Measurements from ENCODE around the gene FUS. TPM values are rescaled to one million over a fixed set of nuclear protein-coding genes. Genes with fewer than 3 reads are reported as not detected.

FUS gene
- total and polyA plus RNA-seq, 2 of the 13 experiments (the other 11 are each of a cell fraction or from before 2014, with no cell fraction given), result 68.1 to 168 TPM

DNA sequence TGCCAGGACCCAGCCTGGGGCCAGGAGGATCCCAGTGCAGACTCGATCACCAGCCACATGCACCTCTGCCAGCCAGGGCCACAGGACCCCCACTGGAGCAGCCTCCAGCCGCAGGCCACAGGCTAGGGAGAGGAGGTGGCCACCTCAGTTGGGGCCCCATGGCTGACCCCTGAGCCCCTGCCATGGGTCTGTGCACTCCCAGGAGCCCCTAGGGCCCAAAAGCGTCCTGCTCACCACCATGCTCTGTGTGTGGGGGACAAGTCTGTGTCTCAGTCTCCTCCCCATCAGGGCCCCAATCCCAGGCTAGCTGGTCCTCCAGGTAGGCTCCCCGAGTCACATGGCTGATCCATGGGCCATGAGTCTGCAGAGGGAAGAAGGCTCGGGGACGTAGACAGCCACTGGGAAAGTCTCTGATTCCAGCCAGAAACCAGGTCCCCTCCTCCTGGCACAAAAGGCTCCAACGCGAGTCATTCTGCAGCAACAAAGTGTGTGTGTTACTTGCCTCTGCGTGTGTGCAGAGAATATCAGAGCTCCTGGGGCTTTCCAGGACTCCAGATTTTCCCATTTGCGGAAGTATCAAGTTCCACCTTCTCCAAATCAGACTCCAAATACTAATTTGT lies 38.3 kb upstream of the FUS start (continued):
- TF ChIP-seq TRIM24 (CRISPR knock-in tag; IDR thresholded peaks at IDR 0.05) (no peak), ZSCAN30 (CRISPR knock-in tag; IDR thresholded peaks at IDR 0.05) (no peak), SATB2 (CRISPR knock-in tag; IDR thresholded peaks at IDR 0.05) (no peak), ZKSCAN1 (IDR thresholded peaks at IDR 0.05; ENCODE audit: low read length) (no peak), KDM5B (CRISPR knock-in tag; IDR thresholded peaks at IDR 0.05; ENCODE audit: borderline replicate concordance) (0 out of 2 replicates have a peak, but pooled peaks have one; percentile 1), MED13 (CRISPR knock-in tag; IDR thresholded peaks at IDR 0.05) (no peak), ZNF557 (CRISPR knock-in tag; IDR thresholded peaks at IDR 0.05) (no peak), DBP (CRISPR knock-in tag; IDR thresholded peaks at IDR 0.05; ENCODE audit: not compliant biosample characterization) (no peak), HOXA3 (CRISPR knock-in tag; IDR thresholded peaks at IDR 0.05) (no peak), ZNF333 (CRISPR knock-in tag; IDR thresholded peaks at IDR 0.05; ENCODE audit: borderline replicate concordance) (no peak), ZNF788 (CRISPR knock-in tag; IDR thresholded peaks at IDR 0.05; ENCODE audit: borderline replicate concordance) (0 out of 2 replicates have a peak, but pooled peaks have one; percentile 34), ZMYM3 (CRISPR knock-in tag; IDR thresholded peaks at IDR 0.05) (no peak), PAWR (CRISPR knock-in tag; IDR thresholded peaks at IDR 0.05; ENCODE audit: borderline replicate concordance) (0 out of 2 replicates have a peak, but pooled peaks have one; percentile 26), ZNF263 (CRISPR knock-in tag; IDR thresholded peaks at IDR 0.05) (peak; percentile 57; the same call in 1 of the 2 replicates)
- TF ChIP-seq, protein P1, sequence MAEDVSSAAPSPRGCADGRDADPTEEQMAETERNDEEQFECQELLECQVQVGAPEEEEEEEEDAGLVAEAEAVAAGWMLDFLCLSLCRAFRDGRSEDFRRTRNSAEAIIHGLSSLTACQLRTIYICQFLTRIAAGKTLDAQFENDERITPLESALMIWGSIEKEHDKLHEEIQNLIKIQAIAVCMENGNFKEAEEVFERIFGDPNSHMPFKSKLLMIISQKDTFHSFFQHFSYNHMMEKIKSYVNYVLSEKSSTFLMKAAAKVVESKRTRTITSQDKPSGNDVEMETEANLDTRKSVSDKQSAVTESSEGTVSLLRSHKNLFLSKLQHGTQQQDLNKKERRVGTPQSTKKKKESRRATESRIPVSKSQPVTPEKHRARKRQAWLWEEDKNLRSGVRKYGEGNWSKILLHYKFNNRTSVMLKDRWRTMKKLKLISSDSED (CRISPR knock-in tag; IDR thresholded peaks at IDR 0.05), result no peak
- TF ChIP-seq, protein P2, sequence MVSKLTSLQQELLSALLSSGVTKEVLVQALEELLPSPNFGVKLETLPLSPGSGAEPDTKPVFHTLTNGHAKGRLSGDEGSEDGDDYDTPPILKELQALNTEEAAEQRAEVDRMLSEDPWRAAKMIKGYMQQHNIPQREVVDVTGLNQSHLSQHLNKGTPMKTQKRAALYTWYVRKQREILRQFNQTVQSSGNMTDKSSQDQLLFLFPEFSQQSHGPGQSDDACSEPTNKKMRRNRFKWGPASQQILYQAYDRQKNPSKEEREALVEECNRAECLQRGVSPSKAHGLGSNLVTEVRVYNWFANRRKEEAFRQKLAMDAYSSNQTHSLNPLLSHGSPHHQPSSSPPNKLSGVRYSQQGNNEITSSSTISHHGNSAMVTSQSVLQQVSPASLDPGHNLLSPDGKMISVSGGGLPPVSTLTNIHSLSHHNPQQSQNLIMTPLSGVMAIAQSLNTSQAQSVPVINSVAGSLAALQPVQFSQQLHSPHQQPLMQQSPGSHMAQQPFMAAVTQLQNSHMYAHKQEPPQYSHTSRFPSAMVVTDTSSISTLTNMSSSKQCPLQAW (CRISPR knock-in tag; IDR thresholded peaks at IDR 0.05), result no peak
- TF ChIP-seq, protein P3, sequence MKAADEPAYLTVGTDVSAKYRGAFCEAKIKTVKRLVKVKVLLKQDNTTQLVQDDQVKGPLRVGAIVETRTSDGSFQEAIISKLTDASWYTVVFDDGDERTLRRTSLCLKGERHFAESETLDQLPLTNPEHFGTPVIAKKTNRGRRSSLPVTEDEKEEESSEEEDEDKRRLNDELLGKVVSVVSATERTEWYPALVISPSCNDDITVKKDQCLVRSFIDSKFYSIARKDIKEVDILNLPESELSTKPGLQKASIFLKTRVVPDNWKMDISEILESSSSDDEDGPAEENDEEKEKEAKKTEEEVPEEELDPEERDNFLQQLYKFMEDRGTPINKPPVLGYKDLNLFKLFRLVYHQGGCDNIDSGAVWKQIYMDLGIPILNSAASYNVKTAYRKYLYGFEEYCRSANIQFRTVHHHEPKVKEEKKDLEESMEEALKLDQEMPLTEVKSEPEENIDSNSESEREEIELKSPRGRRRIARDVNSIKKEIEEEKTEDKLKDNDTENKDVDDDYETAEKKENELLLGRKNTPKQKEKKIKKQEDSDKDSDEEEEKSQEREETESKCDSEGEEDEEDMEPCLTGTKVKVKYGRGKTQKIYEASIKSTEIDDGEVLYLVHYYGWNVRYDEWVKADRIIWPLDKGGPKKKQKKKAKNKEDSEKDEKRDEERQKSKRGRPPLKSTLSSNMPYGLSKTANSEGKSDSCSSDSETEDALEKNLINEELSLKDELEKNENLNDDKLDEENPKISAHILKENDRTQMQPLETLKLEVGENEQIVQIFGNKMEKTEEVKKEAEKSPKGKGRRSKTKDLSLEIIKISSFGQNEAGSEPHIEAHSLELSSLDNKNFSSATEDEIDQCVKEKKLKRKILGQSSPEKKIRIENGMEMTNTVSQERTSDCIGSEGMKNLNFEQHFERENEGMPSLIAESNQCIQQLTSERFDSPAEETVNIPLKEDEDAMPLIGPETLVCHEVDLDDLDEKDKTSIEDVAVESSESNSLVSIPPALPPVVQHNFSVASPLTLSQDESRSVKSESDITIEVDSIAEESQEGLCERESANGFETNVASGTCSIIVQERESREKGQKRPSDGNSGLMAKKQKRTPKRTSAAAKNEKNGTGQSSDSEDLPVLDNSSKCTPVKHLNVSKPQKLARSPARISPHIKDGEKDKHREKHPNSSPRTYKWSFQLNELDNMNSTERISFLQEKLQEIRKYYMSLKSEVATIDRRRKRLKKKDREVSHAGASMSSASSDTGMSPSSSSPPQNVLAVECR (CRISPR knock-in tag; IDR thresholded peaks at IDR 0.05; ENCODE audit: borderline replicate concordance), result no peak
- TF ChIP-seq, protein P4, sequence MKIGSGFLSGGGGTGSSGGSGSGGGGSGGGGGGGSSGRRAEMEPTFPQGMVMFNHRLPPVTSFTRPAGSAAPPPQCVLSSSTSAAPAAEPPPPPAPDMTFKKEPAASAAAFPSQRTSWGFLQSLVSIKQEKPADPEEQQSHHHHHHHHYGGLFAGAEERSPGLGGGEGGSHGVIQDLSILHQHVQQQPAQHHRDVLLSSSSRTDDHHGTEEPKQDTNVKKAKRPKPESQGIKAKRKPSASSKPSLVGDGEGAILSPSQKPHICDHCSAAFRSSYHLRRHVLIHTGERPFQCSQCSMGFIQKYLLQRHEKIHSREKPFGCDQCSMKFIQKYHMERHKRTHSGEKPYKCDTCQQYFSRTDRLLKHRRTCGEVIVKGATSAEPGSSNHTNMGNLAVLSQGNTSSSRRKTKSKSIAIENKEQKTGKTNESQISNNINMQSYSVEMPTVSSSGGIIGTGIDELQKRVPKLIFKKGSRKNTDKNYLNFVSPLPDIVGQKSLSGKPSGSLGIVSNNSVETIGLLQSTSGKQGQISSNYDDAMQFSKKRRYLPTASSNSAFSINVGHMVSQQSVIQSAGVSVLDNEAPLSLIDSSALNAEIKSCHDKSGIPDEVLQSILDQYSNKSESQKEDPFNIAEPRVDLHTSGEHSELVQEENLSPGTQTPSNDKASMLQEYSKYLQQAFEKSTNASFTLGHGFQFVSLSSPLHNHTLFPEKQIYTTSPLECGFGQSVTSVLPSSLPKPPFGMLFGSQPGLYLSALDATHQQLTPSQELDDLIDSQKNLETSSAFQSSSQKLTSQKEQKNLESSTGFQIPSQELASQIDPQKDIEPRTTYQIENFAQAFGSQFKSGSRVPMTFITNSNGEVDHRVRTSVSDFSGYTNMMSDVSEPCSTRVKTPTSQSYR (CRISPR knock-in tag; IDR thresholded peaks at IDR 0.05; ENCODE audit: borderline replicate concordance), result 0 out of 2 replicates have a peak, but pooled peaks have one; percentile 20

Measured in HepG2 (cell line).